ENCODE results near the gene CSTB. TPM values are rescaled to one million over a fixed set of nuclear protein-coding genes. Genes with fewer than 3 reads are reported as not detected.

Gene CSTB
- total RNA-seq, 6 donors from 2014 or later, result 19.9 to 122 (median 51.3) TPM

- DNase-seq, result peak in 1 of 2 donors; percentile 87
- H3K36me3 ChIP-seq, result peaks cover 7 to 63% (median 43%) of the 10 kb centered on the region in 4 donors
Measured at GRCh38 chr21:43740497-43741156, 35.5 kb downstream of the CSTB start.

GRCh38 chr21:43739621-43740435 lies 36.3 kb downstream of the CSTB start:
- peak in 1 of 2 donors; percentile 83 for DNase-seq

More at GRCh38 chr21:43740497-43741156, 35.5 kb downstream of the CSTB start:
- Histone ChIP-seq H3K4me3 (no peak overlapping the region), H3K4me1 (peaks cover 0 to 13% (median 1%) of the 10 kb centered on the region in 4 donors), H3K9me3 (no peaks in the 10 kb centered on the region), H3K27ac (peak overlapping the region; percentile 24 to 78 (median 70)), H3K27me3 (no peaks in the 10 kb centered on the region)
- WGBS, 2 donors, result 42% methylated on average over 21 of the region's 25 CpGs; no CpG with 5 or more reads in 1 of the 2 donors
- peak; percentile 45 to 74 for ATAC-seq (ENCODE audit: low FRiP score in 2 of 2)
- TF ChIP-seq POLR2A (IDR thresholded peaks at IDR 0.05), result peak in 1 of 4 donors; percentile 8
- TF ChIP-seq CTCF (IDR thresholded peaks at IDR 0.05), result no peak

GRCh38 chr21:43737158-43737950 lies 38.8 kb downstream of the CSTB start:
- H3K36me3 ChIP-seq, result peaks cover 0 to 40% (median 24%) of the 10 kb centered on the region in 4 donors
- TF ChIP-seq CTCF (IDR thresholded peaks at IDR 0.05) (no peak), POLR2AphosphoS5 (IDR thresholded peaks at IDR 0.05) (no peak), EP300 (IDR thresholded peaks at IDR 0.05) (no peak), POLR2A (IDR thresholded peaks at IDR 0.05) (no peak)
- H3K4me1 ChIP-seq, result peaks cover 17 to 45% (median 27%) of the 10 kb centered on the region in 4 donors
- DNase-seq (no peak), ATAC-seq (ENCODE audit: low FRiP score in 2 of 2) (no peak)
- no peaks in the 10 kb centered on the region for H3K27me3 ChIP-seq
- no peaks in the 10 kb centered on the region for H3K9me3 ChIP-seq
- no peak overlapping the region for H3K4me3 ChIP-seq
- H3K27ac ChIP-seq, result peak overlapping the region in 1 of 4 donors; percentile 26
- WGBS, 2 donors, result 88 to 92% methylated on average over 6 to 35 of the region's 35 CpGs

More at GRCh38 chr21:43739621-43740435, 36.3 kb downstream of the CSTB start:
- no peak overlapping the region for H3K4me3 ChIP-seq
- no peaks in the 10 kb centered on the region for H3K9me3 ChIP-seq
- peaks cover 6 to 59% (median 40%) of the 10 kb centered on the region in 4 donors for H3K36me3 ChIP-seq
- TF ChIP-seq POLR2AphosphoS5 (IDR thresholded peaks at IDR 0.05) (no peak), EP300 (IDR thresholded peaks at IDR 0.05) (no peak), POLR2A (IDR thresholded peaks at IDR 0.05) (no peak), CTCF (IDR thresholded peaks at IDR 0.05) (no peak)
- H3K27me3 ChIP-seq, result no peaks in the 10 kb centered on the region
- peak in 1 of 2 donors; percentile 18 for ATAC-seq (ENCODE audit: low FRiP score in 2 of 2)
- WGBS, 2 donors, result 81 to 90% methylated on average over 15 to 18 of the region's 25 CpGs
- H3K4me1 ChIP-seq, result peaks cover 3 to 21% (median 9%) of the 10 kb centered on the region in 4 donors
- H3K27ac ChIP-seq, result peak overlapping the region in 3 of 4 donors; percentile 67 to 78 (median 72)

GRCh38 chr21:43736224-43736883 lies 39.8 kb downstream of the CSTB start:
- peak overlapping the region in 1 of 4 donors; percentile 40 for H3K27ac ChIP-seq
- no peaks in the 10 kb centered on the region for H3K9me3 ChIP-seq
- no peak overlapping the region for H3K4me3 ChIP-seq
- DNase-seq (no peak), ATAC-seq (ENCODE audit: low FRiP score in 2 of 2) (no peak)
- peaks cover 0 to 37% (median 19%) of the 10 kb centered on the region in 4 donors for H3K36me3 ChIP-seq
- peaks cover 17 to 54% (median 32%) of the 10 kb centered on the region in 4 donors for H3K4me1 ChIP-seq
- H3K27me3 ChIP-seq, result no peaks in the 10 kb centered on the region
- no peak for TF ChIP-seq CTCF (IDR thresholded peaks at IDR 0.05)
- WGBS, 2 donors, result 90 to 92% methylated on average over 23 to 25 of the region's 25 CpGs
